Erythroblast (primary cell): ENCODE measurements around the gene MRPS9.

ENCODE experiments used
- GATA1 ChIP-seq: IDR thresholded peaks from 2 replicates; pipeline ENCODE4 v1.6.1; 2011; ENCODE audit warnings: low read depth, mild to moderate bottlenecking, control low read depth, low read length, moderate library complexity
- POLR2A ChIP-seq: IDR thresholded peaks from 2 replicates; pipeline ENCODE4 v1.6.1; 2011; ENCODE audit warnings: mild to moderate bottlenecking, low read length

DNA sequence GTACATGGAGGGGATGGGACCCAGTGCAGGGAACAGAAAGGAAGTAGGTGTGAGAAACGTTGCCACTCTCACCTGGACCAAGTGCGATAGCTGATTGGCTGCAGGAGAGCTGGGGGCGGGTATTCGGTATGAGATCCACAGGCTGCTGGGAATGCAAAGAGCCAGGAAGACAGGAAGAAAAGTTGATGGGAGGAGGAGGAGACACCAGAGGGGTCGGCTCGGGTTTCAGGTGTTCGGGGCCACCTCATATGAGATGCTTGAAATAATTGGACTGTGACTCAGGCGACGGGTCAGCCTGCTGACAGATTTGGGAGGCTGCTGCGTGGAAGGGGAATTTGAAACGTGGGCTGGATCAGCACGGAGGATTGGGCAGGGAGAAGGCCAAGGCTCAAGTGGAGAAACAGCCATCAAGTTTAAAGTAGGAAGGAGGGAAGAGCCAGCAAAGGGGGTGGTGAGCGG, 65.1 kb downstream of the MRPS9 start:
- TF ChIP-seq POLR2A: no peak
- TF ChIP-seq GATA1: no peak
